ENCODE results near the gene FBXO30. TPM values are rescaled to one million over a fixed set of nuclear protein-coding genes. Genes with fewer than 3 reads are reported as not detected.

Gene FBXO30
- total and polyA plus RNA-seq, 10 of the 15 experiments (the other 5 are each of a cell fraction or from before 2014, with no cell fraction given), result 1.7 to 6.9 (median 5.3) TPM

DNA sequence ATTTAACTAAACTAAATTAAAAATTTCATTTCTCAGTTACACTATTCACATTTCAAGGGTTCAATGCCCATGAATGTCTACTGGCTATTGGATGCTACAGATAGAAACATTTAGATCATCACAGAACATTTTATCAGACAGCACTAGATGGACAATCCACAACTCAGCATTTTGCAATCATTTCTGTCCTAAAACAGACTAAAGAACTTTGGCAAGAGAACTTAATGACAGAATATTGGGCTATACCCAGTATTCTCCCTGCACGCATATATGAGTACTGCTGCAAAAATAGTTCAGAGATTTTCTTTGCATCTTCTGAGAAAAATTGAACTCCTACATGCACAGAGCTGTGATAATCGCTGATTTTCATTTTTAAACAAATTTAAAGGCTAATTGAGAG lies 36.1 kb upstream of the FBXO30 start:
- TF ChIP-seq NFIC (IDR thresholded peaks at IDR 0.05; ENCODE audit: low read depth, low read length), result no peak
- no peak for TF ChIP-seq ATF7 (IDR thresholded peaks at IDR 0.05; ENCODE audit: low read depth)
- TF ChIP-seq IRF5 (IDR thresholded peaks at IDR 0.05; ENCODE audit: borderline replicate concordance), result no peak
- no peak for TF ChIP-seq KDM1A (IDR thresholded peaks at IDR 0.05; ENCODE audit: borderline replicate concordance)
- TF ChIP-seq ZBED1 (IDR thresholded peaks at IDR 0.05; ENCODE audit: borderline replicate concordance), result no peak
- TF ChIP-seq NFYA (IDR thresholded peaks at IDR 0.05; ENCODE audit: borderline replicate concordance, low read depth, low read length), result no peak
- TF ChIP-seq, protein P1, sequence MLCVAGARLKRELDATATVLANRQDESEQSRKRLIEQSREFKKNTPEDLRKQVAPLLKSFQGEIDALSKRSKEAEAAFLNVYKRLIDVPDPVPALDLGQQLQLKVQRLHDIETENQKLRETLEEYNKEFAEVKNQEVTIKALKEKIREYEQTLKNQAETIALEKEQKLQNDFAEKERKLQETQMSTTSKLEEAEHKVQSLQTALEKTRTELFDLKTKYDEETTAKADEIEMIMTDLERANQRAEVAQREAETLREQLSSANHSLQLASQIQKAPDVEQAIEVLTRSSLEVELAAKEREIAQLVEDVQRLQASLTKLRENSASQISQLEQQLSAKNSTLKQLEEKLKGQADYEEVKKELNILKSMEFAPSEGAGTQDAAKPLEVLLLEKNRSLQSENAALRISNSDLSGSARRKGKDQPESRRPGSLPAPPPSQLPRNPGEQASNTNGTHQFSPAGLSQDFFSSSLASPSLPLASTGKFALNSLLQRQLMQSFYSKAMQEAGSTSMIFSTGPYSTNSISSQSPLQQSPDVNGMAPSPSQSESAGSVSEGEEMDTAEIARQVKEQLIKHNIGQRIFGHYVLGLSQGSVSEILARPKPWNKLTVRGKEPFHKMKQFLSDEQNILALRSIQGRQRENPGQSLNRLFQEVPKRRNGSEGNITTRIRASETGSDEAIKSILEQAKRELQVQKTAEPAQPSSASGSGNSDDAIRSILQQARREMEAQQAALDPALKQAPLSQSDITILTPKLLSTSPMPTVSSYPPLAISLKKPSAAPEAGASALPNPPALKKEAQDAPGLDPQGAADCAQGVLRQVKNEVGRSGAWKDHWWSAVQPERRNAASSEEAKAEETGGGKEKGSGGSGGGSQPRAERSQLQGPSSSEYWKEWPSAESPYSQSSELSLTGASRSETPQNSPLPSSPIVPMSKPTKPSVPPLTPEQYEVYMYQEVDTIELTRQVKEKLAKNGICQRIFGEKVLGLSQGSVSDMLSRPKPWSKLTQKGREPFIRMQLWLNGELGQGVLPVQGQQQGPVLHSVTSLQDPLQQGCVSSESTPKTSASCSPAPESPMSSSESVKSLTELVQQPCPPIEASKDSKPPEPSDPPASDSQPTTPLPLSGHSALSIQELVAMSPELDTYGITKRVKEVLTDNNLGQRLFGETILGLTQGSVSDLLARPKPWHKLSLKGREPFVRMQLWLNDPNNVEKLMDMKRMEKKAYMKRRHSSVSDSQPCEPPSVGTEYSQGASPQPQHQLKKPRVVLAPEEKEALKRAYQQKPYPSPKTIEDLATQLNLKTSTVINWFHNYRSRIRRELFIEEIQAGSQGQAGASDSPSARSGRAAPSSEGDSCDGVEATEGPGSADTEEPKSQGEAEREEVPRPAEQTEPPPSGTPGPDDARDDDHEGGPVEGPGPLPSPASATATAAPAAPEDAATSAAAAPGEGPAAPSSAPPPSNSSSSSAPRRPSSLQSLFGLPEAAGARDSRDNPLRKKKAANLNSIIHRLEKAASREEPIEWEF (IDR thresholded peaks at IDR 0.05; ENCODE audit: insufficient replicate concordance, low read depth, low read length), result no peak
- TF ChIP-seq SRF (IDR thresholded peaks at IDR 0.05; ENCODE audit: low read depth in 2 of 2, low read length in 2 of 2), result no peak
- TF ChIP-seq, protein P2, sequence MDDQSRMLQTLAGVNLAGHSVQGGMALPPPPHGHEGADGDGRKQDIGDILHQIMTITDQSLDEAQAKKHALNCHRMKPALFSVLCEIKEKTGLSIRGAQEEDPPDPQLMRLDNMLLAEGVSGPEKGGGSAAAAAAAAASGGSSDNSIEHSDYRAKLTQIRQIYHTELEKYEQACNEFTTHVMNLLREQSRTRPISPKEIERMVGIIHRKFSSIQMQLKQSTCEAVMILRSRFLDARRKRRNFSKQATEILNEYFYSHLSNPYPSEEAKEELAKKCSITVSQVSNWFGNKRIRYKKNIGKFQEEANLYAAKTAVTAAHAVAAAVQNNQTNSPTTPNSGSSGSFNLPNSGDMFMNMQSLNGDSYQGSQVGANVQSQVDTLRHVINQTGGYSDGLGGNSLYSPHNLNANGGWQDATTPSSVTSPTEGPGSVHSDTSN (IDR thresholded peaks at IDR 0.05; ENCODE audit: insufficient replicate concordance, low read depth, low read length), result no peak
- FAIRE-seq (no peak), DNase-seq (ENCODE audit: low read depth, low spot score) (no peak), ATAC-seq (no peak)
- WGBS (ENCODE audit: insufficient coverage, insufficient replicate concordance, low lambda C conversion rate, missing lambda C conversion rate), result 63% methylated on average over 2 of the region's 2 CpGs
- RAD21 ChIA-PET (ENCODE audit: unreplicated experiment), result no interaction called here
- POLR2A ChIA-PET, result no interaction called here
- no peak overlapping the region for H2AFZ ChIP-seq (ENCODE audit: control insufficient read depth, low read depth, low read length)
- CTCF ChIA-PET, result no interaction called here
- BruUV-seq (replicated peaks), result no TSS peak
- no peak overlapping the region for H3K27ac ChIP-seq (ENCODE audit: control insufficient read depth, insufficient read depth)
- no peaks in the 10 kb centered on the region for H3K9me3 ChIP-seq (replicated peaks; ENCODE audit: control insufficient read depth, insufficient read depth, low read length)
- no peaks in the 10 kb centered on the region for H3K79me2 ChIP-seq (ENCODE audit: control insufficient read depth, insufficient read depth, low read length)
- intact Hi-C loops (cut with micrococcal nuclease; ENCODE audit: unreplicated experiment), result no loop called here
- no peaks in the 10 kb centered on the region for H3K4me1 ChIP-seq (ENCODE audit: control insufficient read depth, insufficient read depth, low read length)
- SMC1A ChIA-PET (ENCODE audit: uncharacterized antibody, unreplicated experiment), result no interaction called here
- H3K4me3 ChIP-seq, result no peak overlapping the region
- H3K9ac ChIP-seq (ENCODE audit: control insufficient read depth, insufficient read depth, low read length), result no peak overlapping the region
- in situ Hi-C loops (cut with MboI), result no loop called here
- no peaks in the 10 kb centered on the region for H4K20me1 ChIP-seq (ENCODE audit: control insufficient read depth, insufficient read depth)
- no peak overlapping the region for H3K4me2 ChIP-seq (ENCODE audit: control insufficient read depth, insufficient read depth)
- no peaks in the 10 kb centered on the region for H3K36me3 ChIP-seq (ENCODE audit: control insufficient read depth in 2 of 2, insufficient read depth in 2 of 2, low read length in 1 of 2)
- no peaks in the 10 kb centered on the region for H3K27me3 ChIP-seq (replicated peaks in 1 of 2; ENCODE audit: control insufficient read depth in 2 of 2, insufficient read depth in 2 of 2, low read length in 1 of 2)
